KMS-11 (cell line): Measurements from ENCODE around the gene ZC3H15.
"Not testable (repeated sequence)": the region's sequence is repeated elsewhere in the genome, so short reads cannot be mapped to it uniquely, and the experiment has no call there.

Experiments used
- H2AFZ ChIP-seq: fragments of 200-600 bp; sonication (generic); 2 replicates; pipeline ENCODE4 v1.6.1; 2016; ENCODE audit warnings: antibody characterized with exemption, mixed run types, low read depth
- H3K27ac ChIP-seq: fragments of 200-600 bp; sonication (generic); 2 replicates; pipeline ENCODE4 v1.6.1; 2016; ENCODE audit warnings: mild to moderate bottlenecking, mixed run types
- H3K27me3 ChIP-seq: fragments of 200-600 bp; sonication (generic); 2 replicates; pipeline ENCODE4 v1.6.1; 2017; ENCODE audit warnings: mild to moderate bottlenecking, low read depth, mixed run types, moderate library complexity; ENCODE audit not compliant: insufficient read depth
- H3K36me3 ChIP-seq: fragments of 200-600 bp; sonication (generic); 2 replicates; pipeline ENCODE4 v1.6.1; 2017; ENCODE audit warnings: mild to moderate bottlenecking, mixed run types; ENCODE audit not compliant: insufficient read depth
- H3K4me1 ChIP-seq: fragments of 200-600 bp; sonication (generic); 2 replicates; pipeline ENCODE4 v1.6.1; 2016; ENCODE audit warnings: mild to moderate bottlenecking, low read depth, mixed run types; ENCODE audit not compliant: poor library complexity, severe bottlenecking
- H3K4me2 ChIP-seq: fragments of 200-600 bp; sonication (generic); 2 replicates; pipeline ENCODE4 v1.7.0; 2016; ENCODE audit warnings: mild to moderate bottlenecking, mixed run types
- H3K4me3 ChIP-seq: fragments of 200-600 bp; sonication (generic); IDR thresholded peaks from 2 replicates; pipeline ENCODE4 v1.6.1; 2017; ENCODE audit warnings: low read depth, low read length, mixed read lengths; ENCODE audit not compliant: insufficient read depth
- H3K79me2 ChIP-seq: fragments of 200-600 bp; sonication (generic); 2 replicates; pipeline ENCODE4 v1.6.1; 2016; ENCODE audit warnings: low read depth, mixed run types; ENCODE audit not compliant: insufficient read depth
- H3K9ac ChIP-seq: fragments of 200-600 bp; sonication (generic); 2 replicates; pipeline ENCODE4 v1.6.1; 2016; ENCODE audit warnings: mild to moderate bottlenecking, mixed run types
- H4K20me1 ChIP-seq: fragments of 200-600 bp; sonication (generic); 2 replicates; pipeline ENCODE4 v1.6.1; 2016; ENCODE audit warnings: mild to moderate bottlenecking, mixed run types; ENCODE audit not compliant: insufficient read depth
- TF ChIP-seq, protein P1 (sequence below): fragments of 200-600 bp; sonication (generic); conservative IDR thresholded peaks from 2 replicates; pipeline ENCODE4 v1.6.1; 2017; ENCODE audit warnings: low read depth, mild to moderate bottlenecking, antibody characterized with exemption, low read length, moderate library complexity, mixed read lengths

The ZC3H15 gene

DNA sequence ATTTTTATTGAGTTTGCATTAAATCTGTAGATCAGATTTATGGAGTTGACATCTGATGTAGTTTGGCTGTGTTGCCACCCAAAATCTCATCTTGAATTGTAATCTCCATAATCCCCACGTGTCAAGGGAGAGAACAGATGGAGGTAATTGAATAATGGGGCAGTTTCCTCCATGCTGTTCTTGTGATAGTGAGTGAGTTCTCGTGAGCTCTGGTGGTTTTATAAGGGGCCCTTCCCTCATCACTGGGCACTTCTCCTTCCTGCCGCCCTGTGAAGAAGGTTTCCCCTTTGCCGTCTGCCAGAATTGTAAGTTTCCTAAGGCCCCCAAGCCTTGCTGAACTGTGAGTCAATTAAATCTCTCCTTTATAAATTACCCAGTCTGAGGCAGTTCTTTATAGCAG is 32.2 kb downstream of the ZC3H15 start:
- Histone ChIP-seq H3K36me3 (no peaks in the 10 kb centered on the region; the same call in 1 of the 2 replicates), H2AFZ (no peak overlapping the region), H3K27me3 (no peaks in the 10 kb centered on the region), H3K79me2 (no peaks in the 10 kb centered on the region), H3K4me1 (no peaks in the 10 kb centered on the region), H3K4me2 (no peak overlapping the region), H3K9ac (no peak overlapping the region), H3K27ac (no peak overlapping the region), H4K20me1 (no peaks in the 10 kb centered on the region), H3K4me3 (no peak overlapping the region)
- TF ChIP-seq, protein P1, sequence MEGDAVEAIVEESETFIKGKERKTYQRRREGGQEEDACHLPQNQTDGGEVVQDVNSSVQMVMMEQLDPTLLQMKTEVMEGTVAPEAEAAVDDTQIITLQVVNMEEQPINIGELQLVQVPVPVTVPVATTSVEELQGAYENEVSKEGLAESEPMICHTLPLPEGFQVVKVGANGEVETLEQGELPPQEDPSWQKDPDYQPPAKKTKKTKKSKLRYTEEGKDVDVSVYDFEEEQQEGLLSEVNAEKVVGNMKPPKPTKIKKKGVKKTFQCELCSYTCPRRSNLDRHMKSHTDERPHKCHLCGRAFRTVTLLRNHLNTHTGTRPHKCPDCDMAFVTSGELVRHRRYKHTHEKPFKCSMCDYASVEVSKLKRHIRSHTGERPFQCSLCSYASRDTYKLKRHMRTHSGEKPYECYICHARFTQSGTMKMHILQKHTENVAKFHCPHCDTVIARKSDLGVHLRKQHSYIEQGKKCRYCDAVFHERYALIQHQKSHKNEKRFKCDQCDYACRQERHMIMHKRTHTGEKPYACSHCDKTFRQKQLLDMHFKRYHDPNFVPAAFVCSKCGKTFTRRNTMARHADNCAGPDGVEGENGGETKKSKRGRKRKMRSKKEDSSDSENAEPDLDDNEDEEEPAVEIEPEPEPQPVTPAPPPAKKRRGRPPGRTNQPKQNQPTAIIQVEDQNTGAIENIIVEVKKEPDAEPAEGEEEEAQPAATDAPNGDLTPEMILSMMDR: no peak

DNA sequence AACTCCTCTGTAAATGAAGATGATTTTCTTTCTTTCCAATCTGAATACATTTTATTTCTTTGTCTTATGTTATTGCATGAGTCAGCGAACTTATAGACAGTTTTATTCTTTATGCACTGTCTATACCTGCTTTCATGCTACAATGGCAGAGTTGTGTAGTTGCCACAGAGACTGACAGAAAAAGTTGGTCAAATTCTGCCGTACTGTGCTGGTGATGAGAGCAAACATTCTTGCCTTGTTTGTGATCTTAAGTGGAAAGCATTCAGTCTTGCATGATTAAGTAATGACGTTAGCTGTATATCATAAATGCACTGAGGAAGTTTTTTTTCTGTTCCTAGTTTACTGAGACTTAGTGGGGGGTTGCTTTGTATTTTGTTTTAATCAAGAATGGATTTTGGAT is 32.9 kb downstream of the ZC3H15 start:
- Histone ChIP-seq H3K4me2 (no peak overlapping the region), H3K36me3 (no peaks in the 10 kb centered on the region; the same call in 1 of the 2 replicates), H4K20me1 (no peaks in the 10 kb centered on the region), H3K4me1 (no peaks in the 10 kb centered on the region), H2AFZ (no peak overlapping the region), H3K4me3 (no peak overlapping the region), H3K27ac (no peak overlapping the region), H3K27me3 (no peaks in the 10 kb centered on the region), H3K9ac (no peak overlapping the region), H3K79me2 (no peaks in the 10 kb centered on the region)
- TF ChIP-seq, protein P1: no peak

DNA sequence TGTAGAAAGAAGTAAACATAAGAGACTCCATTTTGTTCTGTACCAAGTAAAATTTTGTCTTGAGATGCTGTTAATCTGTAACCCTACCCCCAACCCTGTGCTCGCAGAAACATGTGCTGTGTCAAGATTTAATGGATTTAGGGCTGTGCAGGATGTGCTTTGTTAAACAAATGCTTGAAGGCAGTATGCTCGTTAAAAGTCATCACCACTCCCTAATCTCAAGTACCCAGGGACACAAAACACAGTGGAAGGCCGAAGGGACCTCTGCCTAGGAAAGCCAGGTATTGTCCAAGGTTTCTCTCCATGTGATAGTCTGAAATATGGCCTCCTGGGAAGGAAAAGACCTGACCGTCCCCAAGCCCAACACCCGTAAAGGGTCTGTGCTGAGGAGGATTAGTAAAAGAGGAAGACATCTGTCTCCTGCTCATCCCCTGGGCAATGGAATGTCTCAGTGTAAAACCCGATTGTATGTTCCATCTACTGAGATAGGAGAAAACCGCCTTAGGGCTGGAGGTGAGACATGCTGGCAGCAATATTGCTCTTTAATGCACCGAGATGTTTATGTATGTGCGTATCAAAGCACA is 35.6 kb downstream of the ZC3H15 start:
- H3K79me2 ChIP-seq, H3K4me2 ChIP-seq, H3K4me3 ChIP-seq, H2AFZ ChIP-seq, H3K9ac ChIP-seq, H3K27ac ChIP-seq, H3K4me1 ChIP-seq, H4K20me1 ChIP-seq, H3K36me3 ChIP-seq, H3K27me3 ChIP-seq: not testable (repeated sequence)

DNA sequence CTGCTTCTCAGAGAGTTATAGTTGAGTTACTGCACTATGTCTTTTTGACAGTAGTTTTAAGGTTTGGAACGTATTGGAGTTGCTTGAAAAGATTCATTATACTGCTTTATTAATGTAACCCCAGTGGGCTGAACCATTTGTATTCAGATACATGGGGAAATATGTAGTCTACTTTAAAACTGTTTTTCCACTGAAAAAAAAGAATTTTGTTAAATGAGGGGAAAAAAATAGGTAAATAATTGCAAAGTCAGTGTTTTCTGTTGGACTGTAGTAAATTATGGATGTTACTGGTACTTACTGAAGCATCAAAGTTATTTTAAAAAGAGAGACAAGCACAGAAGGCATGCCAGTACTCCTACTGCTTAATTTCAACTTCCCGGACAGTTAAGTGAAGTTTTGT is 36.4 kb downstream of the ZC3H15 start:
- no peaks in the 10 kb centered on the region for H3K4me1 ChIP-seq
- no peaks in the 10 kb centered on the region for H4K20me1 ChIP-seq
- no peak overlapping the region for H3K4me2 ChIP-seq
- no peak overlapping the region for H2AFZ ChIP-seq
- no peaks in the 10 kb centered on the region for H3K27me3 ChIP-seq
- no peak overlapping the region for H3K9ac ChIP-seq
- no peak overlapping the region for H3K4me3 ChIP-seq
- H3K27ac ChIP-seq: no peak overlapping the region
- no peaks in the 10 kb centered on the region; the same call in 1 of the 2 replicates for H3K36me3 ChIP-seq
- H3K79me2 ChIP-seq: no peaks in the 10 kb centered on the region
- TF ChIP-seq, protein P1: no peak

DNA sequence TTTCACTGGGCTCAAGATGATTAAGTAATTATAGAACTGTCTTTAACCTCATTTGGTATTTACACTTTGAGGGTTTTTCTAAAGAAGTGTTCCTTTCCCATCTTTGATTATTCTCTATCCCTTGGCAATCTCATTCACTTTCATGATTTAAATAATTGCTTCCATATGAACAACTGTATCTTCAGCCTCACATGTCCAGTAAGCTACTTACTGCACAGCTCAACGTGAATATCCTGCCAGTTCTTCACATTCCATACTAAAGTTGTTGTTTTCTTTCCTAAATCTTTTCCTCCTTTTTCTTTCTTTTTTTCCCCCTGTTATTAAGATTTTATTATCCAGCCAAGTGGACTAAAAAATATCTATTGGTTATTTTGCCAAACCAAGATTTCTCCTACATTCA is 37.7 kb downstream of the ZC3H15 start:
- H4K20me1 ChIP-seq: no peaks in the 10 kb centered on the region
- no peaks in the 10 kb centered on the region for H3K4me1 ChIP-seq
- no peaks in the 10 kb centered on the region for H3K79me2 ChIP-seq
- no peak overlapping the region for H3K4me2 ChIP-seq
- H3K27ac ChIP-seq: no peak overlapping the region
- no peaks in the 10 kb centered on the region; the same call in 1 of the 2 replicates for H3K36me3 ChIP-seq
- H2AFZ ChIP-seq: no peak overlapping the region
- H3K9ac ChIP-seq: no peak overlapping the region
- TF ChIP-seq, protein P1: no peak
- no peaks in the 10 kb centered on the region for H3K27me3 ChIP-seq
- no peak overlapping the region for H3K4me3 ChIP-seq
